ENCODE results near the gene PPP2R2C. TPM values are rescaled to one million over a fixed set of nuclear protein-coding genes. Genes with fewer than 3 reads are reported as not detected.

The PPP2R2C gene
- total RNA-seq, 1 experiment from 2014 or later = 26.7 TPM

DNA sequence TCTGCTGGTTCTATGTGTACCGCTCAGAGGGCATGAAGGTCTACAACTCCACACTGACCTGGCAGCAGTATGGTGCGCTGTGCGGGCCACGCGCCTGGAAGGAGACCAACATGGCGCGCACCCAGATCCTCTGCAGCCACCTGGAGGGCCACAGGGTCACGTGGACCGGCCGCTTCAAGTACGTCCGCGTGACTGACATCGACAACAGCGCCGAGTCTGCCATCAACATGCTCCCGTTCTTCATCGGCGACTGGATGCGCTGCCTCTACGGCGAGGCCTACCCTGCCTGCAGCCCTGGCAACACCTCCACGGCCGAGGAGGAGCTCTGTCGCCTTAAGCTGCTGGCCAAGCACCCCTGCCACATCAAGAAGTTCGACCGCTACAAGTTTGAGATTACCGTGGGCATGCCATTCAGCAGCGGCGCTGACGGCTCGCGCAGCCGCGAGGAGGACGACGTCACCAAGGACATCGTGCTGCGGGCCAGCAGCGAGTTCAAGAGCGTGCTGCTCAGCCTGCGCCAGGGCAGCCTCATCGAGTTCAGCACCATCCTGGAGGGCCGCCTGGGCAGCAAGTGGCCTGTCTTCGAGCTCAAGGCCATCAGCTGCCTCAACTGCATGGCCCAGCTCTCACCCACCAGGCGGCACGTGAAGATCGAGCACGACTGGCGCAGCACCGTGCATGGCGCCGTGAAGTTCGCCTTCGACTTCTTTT lies 170.5 kb downstream of the PPP2R2C start:
- POLR2A ChIA-PET = interaction anchor here (0.7 kb wide), 1 partner anchor 246 kb away, joined by 3 read pairs; no protein-coding TSS in a partner anchor
- Histone ChIP-seq H3K9me3 (ENCODE audit: control insufficient read depth, insufficient read depth, low read depth, low read length) (no peaks in the 10 kb centered on the region), H3K27ac (ENCODE audit: low read length) (no peak overlapping the region), H3K4me3 (ENCODE audit: low read depth in 2 of 2, low read length in 2 of 2) (no peak overlapping the region), H3K27me3 (ENCODE audit: control insufficient read depth, insufficient read depth, low read length) (no peaks in the 10 kb centered on the region), H3K4me1 (ENCODE audit: control insufficient read depth, insufficient read depth, low read length) (no peaks in the 10 kb centered on the region), H3K36me3 (ENCODE audit: control insufficient read depth, insufficient read depth, low read length) (no peaks in the 10 kb centered on the region)
- BruUV-seq (replicated peaks) = TSS peak; percentile 54
- CTCF ChIA-PET = interaction anchor here (0.6 kb wide), 1 partner anchor 28 kb away, joined by 3 read pairs; no protein-coding TSS in a partner anchor
- TF ChIP-seq, protein P1, sequence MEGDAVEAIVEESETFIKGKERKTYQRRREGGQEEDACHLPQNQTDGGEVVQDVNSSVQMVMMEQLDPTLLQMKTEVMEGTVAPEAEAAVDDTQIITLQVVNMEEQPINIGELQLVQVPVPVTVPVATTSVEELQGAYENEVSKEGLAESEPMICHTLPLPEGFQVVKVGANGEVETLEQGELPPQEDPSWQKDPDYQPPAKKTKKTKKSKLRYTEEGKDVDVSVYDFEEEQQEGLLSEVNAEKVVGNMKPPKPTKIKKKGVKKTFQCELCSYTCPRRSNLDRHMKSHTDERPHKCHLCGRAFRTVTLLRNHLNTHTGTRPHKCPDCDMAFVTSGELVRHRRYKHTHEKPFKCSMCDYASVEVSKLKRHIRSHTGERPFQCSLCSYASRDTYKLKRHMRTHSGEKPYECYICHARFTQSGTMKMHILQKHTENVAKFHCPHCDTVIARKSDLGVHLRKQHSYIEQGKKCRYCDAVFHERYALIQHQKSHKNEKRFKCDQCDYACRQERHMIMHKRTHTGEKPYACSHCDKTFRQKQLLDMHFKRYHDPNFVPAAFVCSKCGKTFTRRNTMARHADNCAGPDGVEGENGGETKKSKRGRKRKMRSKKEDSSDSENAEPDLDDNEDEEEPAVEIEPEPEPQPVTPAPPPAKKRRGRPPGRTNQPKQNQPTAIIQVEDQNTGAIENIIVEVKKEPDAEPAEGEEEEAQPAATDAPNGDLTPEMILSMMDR (IDR thresholded peaks at IDR 0.05) = no peak
- no peak for TF ChIP-seq POLR2AphosphoS5 (IDR thresholded peaks at IDR 0.05; ENCODE audit: low read depth, low read length)
- TF ChIP-seq, protein P2, sequence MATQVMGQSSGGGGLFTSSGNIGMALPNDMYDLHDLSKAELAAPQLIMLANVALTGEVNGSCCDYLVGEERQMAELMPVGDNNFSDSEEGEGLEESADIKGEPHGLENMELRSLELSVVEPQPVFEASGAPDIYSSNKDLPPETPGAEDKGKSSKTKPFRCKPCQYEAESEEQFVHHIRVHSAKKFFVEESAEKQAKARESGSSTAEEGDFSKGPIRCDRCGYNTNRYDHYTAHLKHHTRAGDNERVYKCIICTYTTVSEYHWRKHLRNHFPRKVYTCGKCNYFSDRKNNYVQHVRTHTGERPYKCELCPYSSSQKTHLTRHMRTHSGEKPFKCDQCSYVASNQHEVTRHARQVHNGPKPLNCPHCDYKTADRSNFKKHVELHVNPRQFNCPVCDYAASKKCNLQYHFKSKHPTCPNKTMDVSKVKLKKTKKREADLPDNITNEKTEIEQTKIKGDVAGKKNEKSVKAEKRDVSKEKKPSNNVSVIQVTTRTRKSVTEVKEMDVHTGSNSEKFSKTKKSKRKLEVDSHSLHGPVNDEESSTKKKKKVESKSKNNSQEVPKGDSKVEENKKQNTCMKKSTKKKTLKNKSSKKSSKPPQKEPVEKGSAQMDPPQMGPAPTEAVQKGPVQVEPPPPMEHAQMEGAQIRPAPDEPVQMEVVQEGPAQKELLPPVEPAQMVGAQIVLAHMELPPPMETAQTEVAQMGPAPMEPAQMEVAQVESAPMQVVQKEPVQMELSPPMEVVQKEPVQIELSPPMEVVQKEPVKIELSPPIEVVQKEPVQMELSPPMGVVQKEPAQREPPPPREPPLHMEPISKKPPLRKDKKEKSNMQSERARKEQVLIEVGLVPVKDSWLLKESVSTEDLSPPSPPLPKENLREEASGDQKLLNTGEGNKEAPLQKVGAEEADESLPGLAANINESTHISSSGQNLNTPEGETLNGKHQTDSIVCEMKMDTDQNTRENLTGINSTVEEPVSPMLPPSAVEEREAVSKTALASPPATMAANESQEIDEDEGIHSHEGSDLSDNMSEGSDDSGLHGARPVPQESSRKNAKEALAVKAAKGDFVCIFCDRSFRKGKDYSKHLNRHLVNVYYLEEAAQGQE (IDR thresholded peaks at IDR 0.05; ENCODE audit: insufficient read depth in 1 of 2, low read depth in 2 of 2, low read length in 1 of 2) = no peak
- no peak for TF ChIP-seq TCF7L2 (IDR thresholded peaks at IDR 0.05; ENCODE audit: low read depth, low read length)
- no peak for TF ChIP-seq SIN3A (IDR thresholded peaks at IDR 0.05; ENCODE audit: borderline replicate concordance, insufficient read depth, low read depth, low read length)
- ATAC-seq (no peak), DNase-seq (ENCODE audit: low read depth, low spot score) (no peak)
- intact Hi-C loops (cut with micrococcal nuclease; ENCODE audit: unreplicated experiment) = no loop called here
- in situ Hi-C loops (cut with HindIII; ENCODE audit: low pct_unique_long_range_greater_than_20kb, low sequenced_read_pairs) = no loop called here

DNA sequence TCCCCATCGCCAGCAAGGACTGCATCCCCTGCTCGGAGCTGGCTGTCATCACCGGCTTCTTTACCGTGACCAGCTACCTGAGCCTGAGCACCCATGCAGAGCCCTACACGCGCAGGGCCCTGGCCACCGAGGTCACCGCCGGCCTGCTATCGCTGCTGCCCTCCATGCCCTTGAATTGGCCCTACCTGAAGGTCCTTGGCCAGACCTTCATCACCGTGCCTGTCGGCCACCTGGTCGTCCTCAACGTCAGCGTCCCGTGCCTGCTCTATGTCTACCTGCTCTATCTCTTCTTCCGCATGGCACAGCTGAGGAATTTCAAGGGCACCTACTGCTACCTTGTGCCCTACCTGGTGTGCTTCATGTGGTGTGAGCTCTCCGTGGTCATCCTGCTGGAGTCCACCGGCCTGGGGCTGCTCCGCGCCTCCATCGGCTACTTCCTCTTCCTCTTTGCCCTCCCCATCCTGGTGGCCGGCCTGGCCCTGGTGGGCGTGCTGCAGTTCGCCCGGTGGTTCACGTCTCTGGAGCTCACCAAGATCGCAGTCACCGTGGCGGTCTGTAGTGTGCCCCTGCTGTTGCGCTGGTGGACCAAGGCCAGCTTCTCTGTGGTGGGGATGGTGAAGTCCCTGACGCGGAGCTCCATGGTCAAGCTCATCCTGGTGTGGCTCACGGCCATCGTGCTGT lies 171.2 kb downstream of the PPP2R2C start:
- in situ Hi-C loops (cut with HindIII; ENCODE audit: low pct_unique_long_range_greater_than_20kb, low sequenced_read_pairs) (no loop called here), intact Hi-C loops (cut with micrococcal nuclease; ENCODE audit: unreplicated experiment) (no loop called here)
- H3K4me1 ChIP-seq (ENCODE audit: control insufficient read depth, insufficient read depth, low read length) = no peaks in the 10 kb centered on the region
- BruUV-seq (replicated peaks) = no TSS peak
- ChIA-PET CTCF (no interaction called here), POLR2A (no interaction called here)
- no peaks in the 10 kb centered on the region for H3K27me3 ChIP-seq (ENCODE audit: control insufficient read depth, insufficient read depth, low read length)
- ATAC-seq (no peak), DNase-seq (ENCODE audit: low read depth, low spot score) (no peak)
- H3K4me3 ChIP-seq (ENCODE audit: low read depth in 2 of 2, low read length in 2 of 2) = no peak overlapping the region
- no peak overlapping the region for H3K27ac ChIP-seq (ENCODE audit: low read length)
- H3K36me3 ChIP-seq (ENCODE audit: control insufficient read depth, insufficient read depth, low read length) = no peaks in the 10 kb centered on the region
- no peak for TF ChIP-seq TCF7L2 (IDR thresholded peaks at IDR 0.05; ENCODE audit: low read depth, low read length)
- TF ChIP-seq, protein P1 (IDR thresholded peaks at IDR 0.05) = no peak
- no peak for TF ChIP-seq SIN3A (IDR thresholded peaks at IDR 0.05; ENCODE audit: borderline replicate concordance, insufficient read depth, low read depth, low read length)
- TF ChIP-seq, protein P2 (IDR thresholded peaks at IDR 0.05; ENCODE audit: insufficient read depth in 1 of 2, low read depth in 2 of 2, low read length in 1 of 2) = no peak
- no peak for TF ChIP-seq POLR2AphosphoS5 (IDR thresholded peaks at IDR 0.05; ENCODE audit: low read depth, low read length)
- H3K9me3 ChIP-seq (ENCODE audit: control insufficient read depth, insufficient read depth, low read depth, low read length) = no peaks in the 10 kb centered on the region
